Measurements from ENCODE around the gene C7orf33. TPM values are rescaled to one million over a fixed set of nuclear protein-coding genes. Genes with fewer than 3 reads are reported as not detected.

Gene C7orf33
- polyA plus RNA-seq, 2 of the 4 experiments (the other 2 are of a cell fraction): not detected

DNA sequence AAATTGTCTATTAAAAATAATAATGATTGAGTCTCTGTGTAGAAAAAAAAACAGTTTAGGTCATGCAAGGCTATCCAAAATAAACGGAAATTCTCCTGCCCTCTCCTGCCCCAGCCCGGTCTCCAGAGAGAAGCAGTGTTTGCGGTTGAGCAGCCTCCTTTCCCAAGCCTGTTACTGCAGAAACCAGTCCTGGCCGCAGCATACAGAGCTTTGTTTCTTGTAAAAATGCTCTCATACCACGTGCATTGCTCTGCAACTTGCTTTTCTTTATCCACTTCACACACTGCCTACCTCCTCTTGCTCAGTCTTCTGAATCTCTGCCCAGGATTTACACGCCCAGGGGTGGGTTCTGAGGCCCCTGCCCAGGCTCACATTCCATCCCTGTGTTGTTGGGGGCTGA, 73.8 kb downstream of the C7orf33 start:
- no peak for DNase-seq (ENCODE audit: low read depth in 1 of 2, low spot score in 1 of 2)
- 44% methylated on average over 6 of the region's 6 CpGs for WGBS (ENCODE audit: missing lambda C conversion rate)
- CTCF ChIA-PET: no interaction called here
- Histone ChIP-seq H3K4me2 (no peak overlapping the region), H3K4me1 (no peaks in the 10 kb centered on the region), H3K27ac (no peak overlapping the region), H3K4me3 (no peak overlapping the region), H3K9me3 (no peaks in the 10 kb centered on the region)
- ATAC-seq: no peak
- POLR2A ChIA-PET: no interaction called here
- FAIRE-seq: no peak
- TF ChIP-seq MAZ (IDR thresholded peaks at IDR 0.05; ENCODE audit: borderline replicate concordance, low read depth, low read length): no peak
- TF ChIP-seq MYC (IDR thresholded peaks at IDR 0.05; ENCODE audit: borderline replicate concordance, low read length): no peak
- no peak for TF ChIP-seq KDM5A (IDR thresholded peaks at IDR 0.05)
- TF ChIP-seq ZNF302 (CRISPR knock-in tag; IDR thresholded peaks at IDR 0.05): no peak
- TF ChIP-seq, protein P1, sequence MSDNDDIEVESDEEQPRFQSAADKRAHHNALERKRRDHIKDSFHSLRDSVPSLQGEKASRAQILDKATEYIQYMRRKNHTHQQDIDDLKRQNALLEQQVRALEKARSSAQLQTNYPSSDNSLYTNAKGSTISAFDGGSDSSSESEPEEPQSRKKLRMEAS (IDR thresholded peaks at IDR 0.05): no peak
- no peak for TF ChIP-seq EHMT2 (IDR thresholded peaks at IDR 0.05; ENCODE audit: low read depth)
- no peak for TF ChIP-seq HOXA7 (CRISPR knock-in tag; IDR thresholded peaks at IDR 0.05)
- no peak for TF ChIP-seq HOXB13 (CRISPR knock-in tag; IDR thresholded peaks at IDR 0.05; ENCODE audit: low read depth)
- no peak for TF ChIP-seq JUN (IDR thresholded peaks at IDR 0.05)
- TF ChIP-seq HDAC2 (IDR thresholded peaks at IDR 0.05): no peak
- TF ChIP-seq, protein P2, sequence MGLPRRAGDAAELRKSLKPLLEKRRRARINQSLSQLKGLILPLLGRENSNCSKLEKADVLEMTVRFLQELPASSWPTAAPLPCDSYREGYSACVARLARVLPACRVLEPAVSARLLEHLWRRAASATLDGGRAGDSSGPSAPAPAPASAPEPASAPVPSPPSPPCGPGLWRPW (IDR thresholded peaks at IDR 0.05): no peak
- no peak for TF ChIP-seq POLR2AphosphoS2 (conservative IDR thresholded peaks at IDR 0.05; ENCODE audit: low read length)
- TF ChIP-seq, protein P3, sequence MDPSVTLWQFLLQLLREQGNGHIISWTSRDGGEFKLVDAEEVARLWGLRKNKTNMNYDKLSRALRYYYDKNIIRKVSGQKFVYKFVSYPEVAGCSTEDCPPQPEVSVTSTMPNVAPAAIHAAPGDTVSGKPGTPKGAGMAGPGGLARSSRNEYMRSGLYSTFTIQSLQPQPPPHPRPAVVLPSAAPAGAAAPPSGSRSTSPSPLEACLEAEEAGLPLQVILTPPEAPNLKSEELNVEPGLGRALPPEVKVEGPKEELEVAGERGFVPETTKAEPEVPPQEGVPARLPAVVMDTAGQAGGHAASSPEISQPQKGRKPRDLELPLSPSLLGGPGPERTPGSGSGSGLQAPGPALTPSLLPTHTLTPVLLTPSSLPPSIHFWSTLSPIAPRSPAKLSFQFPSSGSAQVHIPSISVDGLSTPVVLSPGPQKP (IDR thresholded peaks at IDR 0.05; ENCODE audit: low read depth, low read length): no peak
- TF ChIP-seq RCOR1 (IDR thresholded peaks at IDR 0.05; ENCODE audit: low read depth, low read length): no peak
- TF ChIP-seq GATA3 (IDR thresholded peaks at IDR 0.05; ENCODE audit: borderline replicate concordance): no peak
- TF ChIP-seq EHF (CRISPR knock-in tag; IDR thresholded peaks at IDR 0.05): no peak
- TF ChIP-seq ZSCAN20 (CRISPR knock-in tag; IDR thresholded peaks at IDR 0.05): no peak
- no peak for TF ChIP-seq SMC3 (IDR thresholded peaks at IDR 0.05)

DNA sequence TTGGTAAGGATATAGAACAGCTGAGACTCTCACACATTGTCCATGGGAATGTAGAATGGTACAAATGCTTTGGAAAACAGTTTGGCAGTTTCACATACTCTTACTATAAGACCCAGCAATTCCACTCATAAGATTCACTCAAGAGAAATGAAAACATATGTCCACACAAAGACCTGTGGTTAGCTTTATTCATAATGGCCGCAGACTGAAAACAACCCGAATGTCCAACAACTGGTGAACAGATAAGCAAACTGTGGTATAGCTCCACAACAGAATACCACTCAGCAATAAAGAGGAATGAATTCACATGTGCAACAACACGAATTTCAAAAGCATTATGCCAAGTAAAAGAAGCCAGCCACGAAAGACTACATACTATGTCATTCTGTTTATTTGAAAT, 74.7 kb downstream of the C7orf33 start:
- ChIA-PET CTCF (no interaction called here), POLR2A (interaction anchor here (0.6 kb wide), 1 partner anchor 29 kb away, joined by 3 read pairs; no protein-coding TSS in a partner anchor)
- WGBS (ENCODE audit: missing lambda C conversion rate): 47% methylated on average over 4 of the region's 4 CpGs

More for the DNA sequence above, 74.7 kb downstream of the C7orf33 start:
- Histone ChIP-seq H3K4me1 (no peaks in the 10 kb centered on the region), H3K9me3 (no peaks in the 10 kb centered on the region), H3K4me2 (no peak overlapping the region), H3K4me3 (no peak overlapping the region), H3K27ac (no peak overlapping the region)
- DNase-seq (ENCODE audit: low read depth in 1 of 2, low spot score in 1 of 2) (no peak), ATAC-seq (no peak), FAIRE-seq (no peak)
- TF ChIP-seq, protein P4, sequence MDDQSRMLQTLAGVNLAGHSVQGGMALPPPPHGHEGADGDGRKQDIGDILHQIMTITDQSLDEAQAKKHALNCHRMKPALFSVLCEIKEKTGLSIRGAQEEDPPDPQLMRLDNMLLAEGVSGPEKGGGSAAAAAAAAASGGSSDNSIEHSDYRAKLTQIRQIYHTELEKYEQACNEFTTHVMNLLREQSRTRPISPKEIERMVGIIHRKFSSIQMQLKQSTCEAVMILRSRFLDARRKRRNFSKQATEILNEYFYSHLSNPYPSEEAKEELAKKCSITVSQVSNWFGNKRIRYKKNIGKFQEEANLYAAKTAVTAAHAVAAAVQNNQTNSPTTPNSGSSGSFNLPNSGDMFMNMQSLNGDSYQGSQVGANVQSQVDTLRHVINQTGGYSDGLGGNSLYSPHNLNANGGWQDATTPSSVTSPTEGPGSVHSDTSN (IDR thresholded peaks at IDR 0.05): no peak
- TF ChIP-seq ZNF302 (CRISPR knock-in tag; IDR thresholded peaks at IDR 0.05): no peak
- TF ChIP-seq CHD2 (IDR thresholded peaks at IDR 0.05; ENCODE audit: low read length, partially characterized antibody): no peak
- TF ChIP-seq, protein P5, sequence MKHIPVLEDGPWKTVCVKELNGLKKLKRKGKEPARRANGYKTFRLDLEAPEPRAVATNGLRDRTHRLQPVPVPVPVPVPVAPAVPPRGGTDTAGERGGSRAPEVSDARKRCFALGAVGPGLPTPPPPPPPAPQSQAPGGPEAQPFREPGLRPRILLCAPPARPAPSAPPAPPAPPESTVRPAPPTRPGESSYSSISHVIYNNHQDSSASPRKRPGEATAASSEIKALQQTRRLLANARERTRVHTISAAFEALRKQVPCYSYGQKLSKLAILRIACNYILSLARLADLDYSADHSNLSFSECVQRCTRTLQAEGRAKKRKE (CRISPR knock-in tag; IDR thresholded peaks at IDR 0.05; ENCODE audit: low read depth): no peak
- TF ChIP-seq NFE2L2 (conservative IDR thresholded peaks at IDR 0.05; ENCODE audit: low read length): no peak
- no peak for TF ChIP-seq RARB (CRISPR knock-in tag; IDR thresholded peaks at IDR 0.05)
- TF ChIP-seq NR3C1 (IDR thresholded peaks at IDR 0.05): no peak
- no peak for TF ChIP-seq CHD4 (IDR thresholded peaks at IDR 0.05; ENCODE audit: borderline replicate concordance)
- TF ChIP-seq, protein P6, sequence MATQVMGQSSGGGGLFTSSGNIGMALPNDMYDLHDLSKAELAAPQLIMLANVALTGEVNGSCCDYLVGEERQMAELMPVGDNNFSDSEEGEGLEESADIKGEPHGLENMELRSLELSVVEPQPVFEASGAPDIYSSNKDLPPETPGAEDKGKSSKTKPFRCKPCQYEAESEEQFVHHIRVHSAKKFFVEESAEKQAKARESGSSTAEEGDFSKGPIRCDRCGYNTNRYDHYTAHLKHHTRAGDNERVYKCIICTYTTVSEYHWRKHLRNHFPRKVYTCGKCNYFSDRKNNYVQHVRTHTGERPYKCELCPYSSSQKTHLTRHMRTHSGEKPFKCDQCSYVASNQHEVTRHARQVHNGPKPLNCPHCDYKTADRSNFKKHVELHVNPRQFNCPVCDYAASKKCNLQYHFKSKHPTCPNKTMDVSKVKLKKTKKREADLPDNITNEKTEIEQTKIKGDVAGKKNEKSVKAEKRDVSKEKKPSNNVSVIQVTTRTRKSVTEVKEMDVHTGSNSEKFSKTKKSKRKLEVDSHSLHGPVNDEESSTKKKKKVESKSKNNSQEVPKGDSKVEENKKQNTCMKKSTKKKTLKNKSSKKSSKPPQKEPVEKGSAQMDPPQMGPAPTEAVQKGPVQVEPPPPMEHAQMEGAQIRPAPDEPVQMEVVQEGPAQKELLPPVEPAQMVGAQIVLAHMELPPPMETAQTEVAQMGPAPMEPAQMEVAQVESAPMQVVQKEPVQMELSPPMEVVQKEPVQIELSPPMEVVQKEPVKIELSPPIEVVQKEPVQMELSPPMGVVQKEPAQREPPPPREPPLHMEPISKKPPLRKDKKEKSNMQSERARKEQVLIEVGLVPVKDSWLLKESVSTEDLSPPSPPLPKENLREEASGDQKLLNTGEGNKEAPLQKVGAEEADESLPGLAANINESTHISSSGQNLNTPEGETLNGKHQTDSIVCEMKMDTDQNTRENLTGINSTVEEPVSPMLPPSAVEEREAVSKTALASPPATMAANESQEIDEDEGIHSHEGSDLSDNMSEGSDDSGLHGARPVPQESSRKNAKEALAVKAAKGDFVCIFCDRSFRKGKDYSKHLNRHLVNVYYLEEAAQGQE (IDR thresholded peaks at IDR 0.05): no peak
- TF ChIP-seq MAZ (IDR thresholded peaks at IDR 0.05; ENCODE audit: borderline replicate concordance, low read depth, low read length): no peak
- no peak for TF ChIP-seq RFX5 (IDR thresholded peaks at IDR 0.05)
- TF ChIP-seq CEBPB (IDR thresholded peaks at IDR 0.05): no peak
- TF ChIP-seq, protein P7, sequence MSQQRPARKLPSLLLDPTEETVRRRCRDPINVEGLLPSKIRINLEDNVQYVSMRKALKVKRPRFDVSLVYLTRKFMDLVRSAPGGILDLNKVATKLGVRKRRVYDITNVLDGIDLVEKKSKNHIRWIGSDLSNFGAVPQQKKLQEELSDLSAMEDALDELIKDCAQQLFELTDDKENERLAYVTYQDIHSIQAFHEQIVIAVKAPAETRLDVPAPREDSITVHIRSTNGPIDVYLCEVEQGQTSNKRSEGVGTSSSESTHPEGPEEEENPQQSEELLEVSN (IDR thresholded peaks at IDR 0.05; ENCODE audit: borderline replicate concordance, low read depth): no peak
- TF ChIP-seq TFCP2L1 (CRISPR knock-in tag; IDR thresholded peaks at IDR 0.05): no peak
- no peak for TF ChIP-seq FOSL2 (IDR thresholded peaks at IDR 0.05)
- TF ChIP-seq FOSL2 (CRISPR knock-in tag; IDR thresholded peaks at IDR 0.05): no peak
- TF ChIP-seq MYC (IDR thresholded peaks at IDR 0.05; ENCODE audit: borderline replicate concordance, low read length): no peak
- TF ChIP-seq, protein P1 (IDR thresholded peaks at IDR 0.05): no peak
- no peak for TF ChIP-seq ZC3H11A (IDR thresholded peaks at IDR 0.05)

Measured in A549 (cell line).